ENCODE measurements around the gene IL17RB. TPM values are rescaled to one million over a fixed set of nuclear protein-coding genes. Genes with fewer than 3 reads are reported as not detected.
A peak's percentile ranks its signal among the peaks of the same experiment; 100 is the strongest.

Gene IL17RB
- total and polyA plus RNA-seq, 9 donors = 0.99 to 5.6 (median 1.1) TPM

- 85 to 97% (median 95%) methylated on average over 5 of the region's 5 CpGs for WGBS, 3 donors
Observed at GRCh38 chr3:53813229-53813628, 33.1 kb upstream of the IL17RB start.

DNA sequence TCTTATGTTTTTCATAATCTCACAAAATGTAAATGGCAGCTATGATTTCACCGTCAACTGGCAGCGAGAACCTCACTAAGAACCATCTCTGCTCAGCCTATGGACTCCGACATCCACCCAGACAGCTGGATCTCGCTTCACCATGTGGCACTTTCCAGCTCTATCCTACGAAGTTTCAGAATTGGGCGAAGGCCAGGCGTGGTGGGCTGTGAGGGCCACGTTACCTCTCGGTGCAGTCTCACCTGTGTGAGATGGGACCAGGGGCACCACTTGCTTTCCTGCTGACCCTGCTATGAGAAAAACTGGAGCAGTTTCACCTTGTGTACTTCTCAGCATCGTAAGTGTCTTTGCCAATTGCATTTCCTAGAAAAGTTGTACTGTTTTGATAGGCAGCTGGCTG, 32.5 kb upstream of the IL17RB start:
- Histone ChIP-seq H3K4me1 (ENCODE audit: insufficient read depth) (no peaks in the 10 kb centered on the region), H3K36me3 (no peaks in the 10 kb centered on the region), H3K27me3 (no peaks in the 10 kb centered on the region), H3K4me3 (no peak overlapping the region), H3K27ac (no peak overlapping the region), H3K9me3 (no peaks in the 10 kb centered on the region)
- TF ChIP-seq POLR2A (IDR thresholded peaks at IDR 0.05) = no peak
- TF ChIP-seq CTCF (IDR thresholded peaks at IDR 0.05) = no peak
- no peak for TF ChIP-seq EP300 (IDR thresholded peaks at IDR 0.05)
- peak in 1 of 5 donors; percentile 9 for DNase-seq
- 82 to 84% (median 84%) methylated on average over 10 of the region's 10 CpGs for WGBS, 3 donors
- intact Hi-C loops (cut with DNase I) = no loop called here

More at GRCh38 chr3:53813229-53813628, 33.1 kb upstream of the IL17RB start:
- Histone ChIP-seq H3K27me3 (no peaks in the 10 kb centered on the region), H3K4me3 (no peak overlapping the region), H3K4me1 (ENCODE audit: insufficient read depth) (no peaks in the 10 kb centered on the region), H3K9me3 (no peaks in the 10 kb centered on the region), H3K27ac (no peak overlapping the region), H3K36me3 (no peaks in the 10 kb centered on the region)
- intact Hi-C loops (cut with DNase I) = no loop called here
- TF ChIP-seq CTCF (IDR thresholded peaks at IDR 0.05) (no peak), EP300 (IDR thresholded peaks at IDR 0.05) (no peak), POLR2A (IDR thresholded peaks at IDR 0.05) (no peak)
- no peak for DNase-seq

GRCh38 chr3:53815067-53815466, 31.3 kb upstream of the IL17RB start:
- intact Hi-C loops (cut with DNase I) = no loop called here
- no peak overlapping the region for H3K4me3 ChIP-seq
- H3K36me3 ChIP-seq = no peaks in the 10 kb centered on the region
- no peak for TF ChIP-seq CTCF (IDR thresholded peaks at IDR 0.05)
- no peak for TF ChIP-seq POLR2A (IDR thresholded peaks at IDR 0.05)
- no peak for TF ChIP-seq EP300 (IDR thresholded peaks at IDR 0.05)
- no peaks in the 10 kb centered on the region for H3K9me3 ChIP-seq
- no peak for DNase-seq
- 88 to 96% (median 93%) methylated on average over 4 of the region's 4 CpGs for WGBS, 3 donors
- no peaks in the 10 kb centered on the region for H3K27me3 ChIP-seq
- no peaks in the 10 kb centered on the region for H3K4me1 ChIP-seq (ENCODE audit: insufficient read depth)
- no peak overlapping the region for H3K27ac ChIP-seq

- H3K9me3 ChIP-seq = no peaks in the 10 kb centered on the region
- intact Hi-C loops (cut with DNase I) = no loop called here
- no peak for TF ChIP-seq POLR2A (IDR thresholded peaks at IDR 0.05)
- TF ChIP-seq EP300 (IDR thresholded peaks at IDR 0.05) = no peak
- no peak for TF ChIP-seq CTCF (IDR thresholded peaks at IDR 0.05)
- peak in 1 of 5 donors; percentile 3 for DNase-seq
- no peak overlapping the region for H3K4me3 ChIP-seq
- no peak overlapping the region for H3K27ac ChIP-seq
- no peaks in the 10 kb centered on the region for H3K36me3 ChIP-seq
- WGBS, 3 donors = 89 to 96% (median 95%) methylated on average over 7 of the region's 7 CpGs
- no peaks in the 10 kb centered on the region for H3K27me3 ChIP-seq
- no peaks in the 10 kb centered on the region for H3K4me1 ChIP-seq (ENCODE audit: insufficient read depth)
Observed at GRCh38 chr3:53815651-53816050, 30.7 kb upstream of the IL17RB start.

Measured in ovary (tissue), 9 donors.